ENCODE data around the gene LYPD6B.
A peak's percentile ranks its signal among the peaks of the same experiment; 100 is the strongest.

The LYPD6B gene

GRCh38 chr2:149041482-149041881 is 3.0 kb downstream of the LYPD6B start:
- no peak for DNase-seq (ENCODE audit: low read depth)

- DNase-seq (ENCODE audit: low read depth) = no peak
Measured at GRCh38 chr2:149042881-149043280, 4.4 kb downstream of the LYPD6B start.

DNA sequence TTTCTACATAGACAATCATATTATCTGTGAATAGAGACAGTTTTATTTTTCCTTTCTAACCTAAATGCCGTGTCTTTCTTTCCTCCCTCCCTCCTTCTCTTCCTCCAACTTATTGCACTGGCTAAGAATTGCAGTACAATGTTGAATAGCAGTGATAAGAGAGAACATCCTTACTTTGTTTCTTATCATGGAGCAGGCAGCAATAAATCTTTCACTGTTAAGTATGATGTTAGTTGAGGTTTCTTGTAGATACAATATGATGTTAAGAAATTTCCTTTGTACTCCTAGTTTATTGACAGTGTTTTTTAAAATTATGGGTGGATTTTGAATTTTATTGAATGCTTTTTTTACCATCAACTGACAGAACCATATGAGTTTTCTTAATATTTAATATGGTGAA is 6.0 kb downstream of the LYPD6B start:
- DNase-seq (ENCODE audit: low read depth) = no peak

DNA sequence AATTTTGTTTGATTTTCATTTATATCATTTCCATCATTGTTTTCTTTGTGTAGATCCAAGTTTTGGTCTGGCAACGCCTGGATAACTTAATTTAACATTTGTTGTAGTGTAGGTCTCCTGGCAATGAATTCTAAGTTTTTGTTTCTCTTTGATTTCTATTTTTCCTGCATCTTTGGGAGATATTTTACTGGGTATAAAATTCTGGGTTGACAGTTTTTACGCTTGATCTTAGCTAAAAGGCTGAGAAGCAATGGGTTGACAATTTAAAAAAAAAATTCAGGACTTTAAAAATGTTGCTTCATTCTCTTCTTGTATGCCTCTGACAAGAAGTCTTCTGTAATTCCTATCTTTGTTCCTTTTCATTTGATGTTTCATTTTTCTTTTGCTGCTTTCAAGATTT is 8.6 kb downstream of the LYPD6B start:
- DNase-seq (ENCODE audit: low read depth) = no peak

DNA sequence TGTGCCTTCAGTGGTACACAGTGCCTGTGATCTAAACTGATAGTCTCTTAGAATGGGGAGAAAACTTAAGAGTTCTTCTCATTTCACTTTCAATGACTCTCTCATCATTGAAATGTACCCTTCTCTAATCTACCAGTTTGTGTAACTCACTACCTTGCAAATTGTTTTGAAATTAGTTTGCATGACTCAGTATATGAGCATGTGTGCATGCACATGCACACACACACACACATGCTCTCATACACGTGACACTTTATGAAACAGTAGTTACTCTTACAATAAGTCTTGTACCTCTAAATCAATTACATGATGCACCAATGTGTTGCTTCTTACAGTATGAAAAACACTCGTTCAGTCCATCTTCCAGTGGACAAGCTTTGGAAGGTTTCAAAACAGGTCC is 10.6 kb downstream of the LYPD6B start:
- peak; percentile 79 for DNase-seq (ENCODE audit: low read depth)

DNA sequence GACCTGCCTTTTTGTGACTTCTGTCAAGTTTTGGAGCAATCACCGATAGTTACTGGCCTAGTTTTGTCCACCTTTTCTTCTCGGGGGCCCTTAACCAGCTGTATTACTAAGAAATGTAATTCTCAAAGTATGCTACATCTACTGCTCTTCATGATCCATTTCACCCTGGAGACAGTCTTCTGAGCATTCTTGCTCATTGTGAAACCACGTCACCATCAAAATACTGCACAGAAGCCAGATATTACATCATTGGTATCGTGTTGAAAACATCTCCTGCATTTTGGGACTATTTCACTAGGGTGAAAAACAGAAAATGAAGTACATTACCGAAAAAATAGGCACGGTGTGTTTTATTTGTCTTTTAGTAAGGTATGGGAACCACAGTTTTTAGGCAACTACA is 11.7 kb downstream of the LYPD6B start:
- peak; percentile 24 for DNase-seq (ENCODE audit: low read depth)

- peak; percentile 29 for DNase-seq (ENCODE audit: low read depth)
Measured at GRCh38 chr2:149055751-149056150, 17.3 kb downstream of the LYPD6B start.

- no peak for DNase-seq (ENCODE audit: low read depth)
Measured at GRCh38 chr2:149056541-149057255, 18.2 kb downstream of the LYPD6B start.

GRCh38 chr2:149057401-149057800 is 18.9 kb downstream of the LYPD6B start:
- no peak for DNase-seq (ENCODE audit: low read depth)

DNA sequence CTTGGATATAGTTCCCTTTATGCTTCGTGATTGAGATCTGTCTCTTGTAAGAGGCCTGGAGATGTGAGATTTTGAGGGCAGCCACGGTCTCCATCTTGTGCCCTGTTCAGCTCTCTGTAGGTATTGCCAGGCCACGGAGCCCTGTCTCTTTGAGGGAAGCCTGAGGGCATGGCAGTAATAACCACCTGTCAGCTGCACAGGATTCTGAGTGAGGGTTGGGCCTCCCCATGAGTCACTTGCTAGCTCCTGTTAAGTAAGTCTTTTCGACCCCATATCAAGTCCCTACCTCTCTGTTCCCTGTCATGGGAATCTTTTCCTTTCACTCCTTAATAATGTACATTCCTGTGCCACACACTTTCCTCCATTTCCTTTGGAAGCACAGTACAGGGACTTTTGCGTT is 20.4 kb downstream of the LYPD6B start:
- DNase-seq (ENCODE audit: low read depth) = no peak

- no peak for DNase-seq (ENCODE audit: low read depth)
Measured at GRCh38 chr2:149059822-149060221, 21.3 kb downstream of the LYPD6B start.

GRCh38 chr2:149061133-149061745 is 22.7 kb downstream of the LYPD6B start:
- DNase-seq (ENCODE audit: low read depth) = no peak

GRCh38 chr2:149062531-149062930 is 24.0 kb downstream of the LYPD6B start:
- DNase-seq (ENCODE audit: low read depth) = no peak

DNA sequence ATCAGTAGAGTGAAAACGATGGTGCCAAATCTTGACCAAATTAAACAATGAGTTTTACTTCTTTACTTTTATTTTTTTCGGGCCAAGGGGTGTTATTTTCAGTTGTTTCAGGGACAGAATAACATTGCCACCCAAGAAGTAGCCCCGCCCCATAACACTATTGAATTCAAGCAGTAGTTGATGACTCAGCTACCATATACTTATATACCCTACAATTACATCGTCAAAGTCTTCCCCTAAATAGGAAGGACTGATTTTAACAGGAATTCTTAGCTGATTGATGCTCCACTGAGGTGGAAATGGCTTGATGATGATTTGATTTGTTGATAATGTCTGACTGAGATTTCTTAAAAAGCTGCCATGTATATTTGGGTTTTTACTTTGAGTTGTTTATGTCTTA is 24.7 kb downstream of the LYPD6B start:
- no peak for DNase-seq (ENCODE audit: low read depth)

- no peak for DNase-seq (ENCODE audit: low read depth)
Measured at GRCh38 chr2:149064365-149064841, 25.9 kb downstream of the LYPD6B start.

DNA sequence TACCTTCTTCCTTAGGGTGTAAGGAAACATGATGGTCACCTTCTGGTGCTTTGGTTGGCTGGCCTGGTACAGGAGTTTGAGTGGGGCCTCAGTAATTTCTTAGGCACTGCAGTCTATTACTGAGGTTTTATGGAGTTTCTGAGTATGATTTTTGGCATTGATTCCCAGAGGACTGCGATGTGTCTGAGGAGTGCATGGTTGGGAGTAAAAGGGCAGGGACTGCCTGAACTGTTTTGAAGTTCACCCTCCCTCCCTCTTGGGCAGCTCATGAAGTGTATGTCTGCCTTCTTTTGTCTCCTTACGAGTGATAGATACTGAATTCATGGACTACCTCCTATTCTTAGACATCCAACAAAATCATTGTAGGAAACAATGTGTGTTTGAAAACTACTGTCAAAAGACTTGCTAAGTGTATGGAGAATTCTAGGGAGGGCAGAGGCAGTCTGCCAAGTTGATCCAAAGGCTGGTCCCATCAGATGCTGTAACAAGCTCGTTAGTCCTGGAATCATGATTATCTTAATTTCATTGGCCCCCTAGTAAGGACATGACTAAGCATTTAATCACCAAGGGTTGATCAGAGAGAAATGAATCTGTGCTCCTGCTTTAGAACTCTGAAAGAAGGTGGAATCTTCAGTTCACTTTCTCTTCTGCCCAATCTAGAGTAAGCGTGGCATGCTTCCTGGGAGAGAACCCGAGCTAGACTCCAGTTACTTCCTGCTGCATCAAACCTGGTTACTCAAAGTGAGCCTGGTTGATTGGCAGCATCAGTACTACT is 26.5 kb downstream of the LYPD6B start:
- DNase-seq (ENCODE audit: low read depth) = peak; percentile 29

DNA sequence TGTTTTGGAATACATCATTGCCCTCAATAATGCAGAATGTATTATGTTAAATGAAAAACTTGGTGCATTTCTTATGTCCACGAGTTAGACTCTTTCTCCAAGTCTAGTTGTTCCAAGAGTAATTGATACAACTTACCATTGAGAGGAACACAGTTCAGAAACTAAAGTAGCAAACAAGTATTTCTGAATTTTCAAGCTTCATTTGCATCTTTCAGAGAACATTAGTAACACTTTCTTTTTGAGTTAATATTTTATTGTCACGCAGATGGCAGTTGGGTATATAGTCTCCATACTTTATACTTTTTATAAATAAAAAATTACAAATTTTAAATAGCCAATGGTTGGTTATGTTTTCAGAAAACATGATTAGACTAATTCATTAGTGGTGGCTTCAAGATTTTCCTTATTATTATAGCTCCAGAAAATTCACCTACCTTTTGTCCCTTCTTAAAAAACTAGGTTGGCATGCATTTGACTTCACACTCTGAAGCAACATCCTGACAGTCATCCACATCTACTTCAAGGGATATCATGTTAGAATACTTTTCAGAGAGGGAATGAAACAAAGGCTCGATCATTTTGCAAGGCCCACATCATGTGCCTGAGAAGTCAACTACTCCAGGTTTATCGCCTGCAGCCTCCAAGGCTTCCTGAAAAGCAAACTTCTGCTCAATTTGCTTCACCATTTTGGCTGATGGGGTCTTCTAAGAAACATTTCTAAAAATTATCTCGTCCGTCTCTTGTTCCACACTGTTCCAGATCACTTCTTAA is 29.9 kb downstream of the LYPD6B start:
- no peak for DNase-seq (ENCODE audit: low read depth)

DNA sequence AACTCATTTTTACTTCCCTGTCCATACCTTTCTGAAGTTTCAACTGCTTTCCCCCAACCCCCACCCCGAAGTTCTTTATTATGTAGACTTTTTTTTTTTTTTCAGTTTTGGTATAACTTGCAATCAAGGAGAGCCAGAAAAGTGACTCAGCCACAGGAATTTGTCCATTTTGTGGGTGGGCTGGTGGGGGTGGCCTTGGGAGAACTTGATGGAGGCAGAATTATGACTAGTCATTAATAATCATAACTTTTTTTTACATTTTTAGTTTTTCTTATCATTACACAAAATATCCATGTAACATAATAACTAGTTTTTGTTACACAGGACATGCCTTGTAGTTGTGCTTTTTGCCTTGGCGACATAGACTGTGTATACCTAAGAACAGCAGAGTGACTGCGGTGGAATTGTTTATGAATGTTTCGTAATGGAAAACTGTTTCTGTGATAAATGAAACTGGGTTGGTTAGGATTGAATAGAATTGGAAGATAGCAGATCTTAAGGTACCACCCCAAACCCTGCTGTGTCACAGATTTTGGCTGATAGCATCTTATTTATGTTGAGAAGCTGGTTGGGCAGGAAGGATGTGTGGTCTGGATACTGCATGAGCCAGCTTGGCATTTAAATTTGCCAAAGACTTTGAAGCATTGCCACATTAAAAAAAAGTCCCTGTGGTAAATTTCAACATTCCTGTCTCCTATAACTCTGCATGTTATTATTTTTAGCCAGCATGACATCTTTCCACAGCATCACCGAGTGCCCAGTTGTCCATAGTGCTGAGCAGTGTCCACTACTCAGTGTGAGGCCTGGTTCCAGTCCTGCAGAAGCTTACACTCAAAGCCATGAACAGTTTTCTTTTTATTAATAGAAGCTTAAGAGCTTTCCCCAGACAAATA is 30.7 kb downstream of the LYPD6B start:
- peak; percentile 87 for DNase-seq (ENCODE audit: low read depth)

- no peak for DNase-seq (ENCODE audit: low read depth)
Measured at GRCh38 chr2:149070681-149071320, 32.3 kb downstream of the LYPD6B start.

DNA sequence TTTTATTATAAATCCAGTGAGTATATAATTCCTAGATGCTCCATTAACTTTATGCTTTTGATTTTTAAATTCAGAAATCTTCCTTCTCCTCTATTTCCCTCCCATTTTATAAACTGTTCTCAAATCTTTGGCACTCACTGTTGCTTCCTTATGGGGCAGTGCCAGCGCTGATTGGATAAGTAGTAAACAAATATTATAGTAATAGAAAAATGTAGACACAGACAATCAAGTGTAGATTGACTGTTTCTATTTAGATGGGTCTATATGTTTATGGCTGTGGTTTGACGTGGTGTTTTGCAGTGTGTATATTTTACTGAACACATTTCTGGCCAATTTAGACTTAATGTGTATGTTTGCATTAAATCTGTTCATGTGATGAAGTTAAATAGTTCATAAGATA is 36.6 kb downstream of the LYPD6B start:
- no peak for DNase-seq (ENCODE audit: low read depth)

GRCh38 chr2:149075853-149076252 is 37.4 kb downstream of the LYPD6B start:
- DNase-seq (ENCODE audit: low read depth) = peak; percentile 24
